AG09309 (cell line): ENCODE results near the gene ITGA7.

Source experiments
- DNase-seq: peaks from one replicate; pipeline ENCODE4 v3.0.0-alpha.2; 2010; ENCODE audit warnings: low read depth
- H3K4me3 ChIP-seq: 2 replicates; pipeline ENCODE4 v1.5.1; 2011; ENCODE audit warnings: mild to moderate bottlenecking, low read depth, low read length, moderate library complexity; ENCODE audit not compliant: control insufficient read depth
- TF ChIP-seq, protein P1 (sequence below): IDR thresholded peaks from 2 replicates; pipeline ENCODE4 v1.5.1; 2011; ENCODE audit warnings: mild to moderate bottlenecking, low read depth, low read length, inconsistent platforms; ENCODE audit not compliant: insufficient read depth, control insufficient read depth; ENCODE audit errors: missing control alignments

The ITGA7 gene

DNA sequence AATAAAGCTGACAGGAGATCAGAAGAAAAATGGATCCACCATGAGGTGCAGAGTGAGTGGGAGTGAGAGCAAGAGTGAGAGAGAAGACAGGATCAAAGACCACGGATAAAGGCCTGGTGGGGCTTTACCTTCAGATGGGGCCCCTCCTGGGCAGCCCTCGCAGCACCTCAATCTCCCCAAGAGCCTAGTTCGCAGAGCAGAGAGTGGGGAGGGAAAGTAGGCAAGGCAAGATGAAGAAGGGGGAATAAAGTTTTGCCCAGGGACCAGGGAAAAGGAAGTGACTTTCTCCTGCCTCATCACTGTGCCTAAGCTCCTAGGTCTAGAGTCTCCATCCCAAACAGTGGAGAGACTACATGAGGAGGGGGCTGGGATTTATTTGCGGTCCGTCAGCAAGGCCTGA, 60.7 kb downstream of the ITGA7 start:
- DNase-seq: no peak
- TF ChIP-seq, protein P1, sequence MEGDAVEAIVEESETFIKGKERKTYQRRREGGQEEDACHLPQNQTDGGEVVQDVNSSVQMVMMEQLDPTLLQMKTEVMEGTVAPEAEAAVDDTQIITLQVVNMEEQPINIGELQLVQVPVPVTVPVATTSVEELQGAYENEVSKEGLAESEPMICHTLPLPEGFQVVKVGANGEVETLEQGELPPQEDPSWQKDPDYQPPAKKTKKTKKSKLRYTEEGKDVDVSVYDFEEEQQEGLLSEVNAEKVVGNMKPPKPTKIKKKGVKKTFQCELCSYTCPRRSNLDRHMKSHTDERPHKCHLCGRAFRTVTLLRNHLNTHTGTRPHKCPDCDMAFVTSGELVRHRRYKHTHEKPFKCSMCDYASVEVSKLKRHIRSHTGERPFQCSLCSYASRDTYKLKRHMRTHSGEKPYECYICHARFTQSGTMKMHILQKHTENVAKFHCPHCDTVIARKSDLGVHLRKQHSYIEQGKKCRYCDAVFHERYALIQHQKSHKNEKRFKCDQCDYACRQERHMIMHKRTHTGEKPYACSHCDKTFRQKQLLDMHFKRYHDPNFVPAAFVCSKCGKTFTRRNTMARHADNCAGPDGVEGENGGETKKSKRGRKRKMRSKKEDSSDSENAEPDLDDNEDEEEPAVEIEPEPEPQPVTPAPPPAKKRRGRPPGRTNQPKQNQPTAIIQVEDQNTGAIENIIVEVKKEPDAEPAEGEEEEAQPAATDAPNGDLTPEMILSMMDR: no peak

GRCh38 chr12:55644591-55644990, 63.1 kb downstream of the ITGA7 start:
- DNase-seq: no peak
- TF ChIP-seq, protein P1: no peak
- no peak overlapping the region for H3K4me3 ChIP-seq

More for the DNA sequence above, 60.7 kb downstream of the ITGA7 start:
- H3K4me3 ChIP-seq: no peak overlapping the region

DNA sequence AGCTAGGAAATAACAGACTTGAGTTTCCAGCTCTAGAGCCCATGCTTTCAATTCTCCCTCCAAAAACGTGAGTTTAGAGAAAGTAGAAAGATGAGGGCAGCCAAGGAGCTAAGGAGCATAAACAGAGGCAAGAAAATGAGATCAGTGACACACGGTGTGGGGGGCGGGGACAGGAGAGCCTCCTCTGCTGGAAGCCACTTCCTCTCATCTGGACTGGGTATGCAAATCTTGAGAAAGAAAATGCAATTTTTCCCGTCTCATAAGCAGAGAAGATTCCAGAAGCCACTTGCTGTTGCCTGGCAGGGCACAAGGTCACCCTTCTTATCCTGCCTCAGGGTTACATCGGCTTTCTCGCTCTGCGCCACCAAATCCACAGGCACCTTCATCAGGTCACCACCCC, 65.0 kb downstream of the ITGA7 start:
- TF ChIP-seq, protein P1: no peak
- no peak for DNase-seq
- H3K4me3 ChIP-seq: no peak overlapping the region

GRCh38 chr12:55642267-55642666, 65.4 kb downstream of the ITGA7 start:
- no peak for DNase-seq
- H3K4me3 ChIP-seq: no peak overlapping the region
- TF ChIP-seq, protein P1: no peak

DNA sequence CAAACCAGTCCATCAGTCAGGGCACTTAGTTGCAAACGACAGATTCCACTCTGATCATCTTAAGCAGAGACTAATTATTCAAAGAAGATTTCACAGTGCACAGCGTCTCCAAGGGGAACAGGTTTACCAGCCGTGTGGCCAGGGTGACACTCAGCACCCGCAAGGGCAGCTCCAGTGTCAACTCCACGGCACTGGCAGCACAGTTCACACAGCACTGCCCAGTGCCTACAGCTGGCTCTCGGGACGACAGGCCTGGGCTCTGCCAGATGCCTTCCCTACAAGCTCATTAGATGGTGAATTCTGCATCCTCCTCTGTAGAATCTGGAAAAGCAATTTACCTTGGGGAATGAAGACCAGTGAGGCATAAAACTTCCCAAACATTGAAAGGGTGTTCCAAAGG, 66.1 kb downstream of the ITGA7 start:
- DNase-seq: no peak
- TF ChIP-seq, protein P1: no peak
- H3K4me3 ChIP-seq: no peak overlapping the region

DNA sequence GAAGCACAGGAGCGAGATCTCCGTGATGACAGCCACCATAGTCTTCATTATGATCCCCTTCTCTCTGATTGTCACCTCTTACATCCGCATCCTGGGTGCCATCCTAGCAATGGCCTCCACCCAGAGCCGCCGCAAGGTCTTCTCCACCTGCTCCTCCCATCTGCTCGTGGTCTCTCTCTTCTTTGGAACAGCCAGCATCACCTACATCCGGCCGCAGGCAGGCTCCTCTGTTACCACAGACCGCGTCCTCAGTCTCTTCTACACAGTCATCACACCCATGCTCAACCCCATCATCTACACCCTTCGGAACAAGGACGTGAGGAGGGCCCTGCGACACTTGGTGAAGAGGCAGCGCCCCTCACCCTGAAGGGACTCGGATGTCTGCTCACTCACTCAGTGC, 70.2 kb downstream of the ITGA7 start:
- DNase-seq: no peak
- TF ChIP-seq, protein P1: no peak
- no peak overlapping the region for H3K4me3 ChIP-seq

- TF ChIP-seq, protein P1: no peak
- no peak for DNase-seq
Observed at GRCh38 chr12:55636853-55637252, 70.9 kb downstream of the ITGA7 start, which contains the start of gene OR10P1. TSS of gene OR10P1 (plus strand) at chr12:55636892. CDS start at chr12:55636892, 0 bp downstream.

More at GRCh38 chr12:55636853-55637252, 70.9 kb downstream of the ITGA7 start, which contains the start of gene OR10P1:
- no peak within 1 kb of the TSS for H3K4me3 ChIP-seq
